NCI-H187 (cell line): ENCODE results near the gene CCPG1.
A peak's percentile ranks its signal among the peaks of the same experiment; 100 is the strongest.

Experiments
- DNase-seq, 2 experiments: peaks; one replicate each; lab custom pipeline; 2025; lab: John Stamatoyannopoulos, UW

The CCPG1 gene

GRCh38 chr15:55387027-55387426 is 21.1 kb downstream of the CCPG1 start:
- DNase-seq, result no peak

- DNase-seq, result no peak
Measured at GRCh38 chr15:55383687-55384086, 24.5 kb downstream of the CCPG1 start.

- no peak for DNase-seq
Measured at GRCh38 chr15:55381595-55381994, 26.6 kb downstream of the CCPG1 start.

- DNase-seq, result no peak
Measured at GRCh38 chr15:55379095-55379494, 29.1 kb downstream of the CCPG1 start.

GRCh38 chr15:55372701-55373440 is 35.3 kb downstream of the CCPG1 start:
- DNase-seq, result no peak

GRCh38 chr15:55366981-55367380 is 41.2 kb downstream of the CCPG1 start:
- DNase-seq, result no peak

GRCh38 chr15:55362641-55363040 is 45.5 kb downstream of the CCPG1 start:
- no peak for DNase-seq

- DNase-seq, result no peak
Measured at GRCh38 chr15:55361048-55361447, 47.1 kb downstream of the CCPG1 start.

- DNase-seq, result no peak
Measured at GRCh38 chr15:55360256-55360655, 47.9 kb downstream of the CCPG1 start.

- DNase-seq, result no peak
Measured at GRCh38 chr15:55358471-55358870, 49.7 kb downstream of the CCPG1 start.

- DNase-seq, result no peak
Measured at GRCh38 chr15:55357774-55358173, 50.4 kb downstream of the CCPG1 start.

GRCh38 chr15:55356985-55357585 is 51.1 kb downstream of the CCPG1 start:
- DNase-seq, result no peak

GRCh38 chr15:55353025-55353424 is 55.1 kb downstream of the CCPG1 start:
- no peak for DNase-seq

GRCh38 chr15:55349282-55349681 is 58.9 kb downstream of the CCPG1 start:
- DNase-seq, result no peak

- no peak for DNase-seq
Measured at GRCh38 chr15:55348281-55348778, 59.8 kb downstream of the CCPG1 start.

GRCh38 chr15:55344206-55344605 is 64.0 kb downstream of the CCPG1 start:
- DNase-seq, result no peak

- DNase-seq, result peak in 1 of 2 experiments; percentile 3
Measured at GRCh38 chr15:55343168-55343567, 65.0 kb downstream of the CCPG1 start.

- no peak for DNase-seq
Measured at GRCh38 chr15:55337160-55337559, 71.0 kb downstream of the CCPG1 start.

GRCh38 chr15:55334997-55335396 is 73.2 kb downstream of the CCPG1 start:
- DNase-seq, result no peak

GRCh38 chr15:55334371-55334770 is 73.8 kb downstream of the CCPG1 start:
- DNase-seq, result no peak

- DNase-seq, result no peak
Measured at GRCh38 chr15:55327387-55327786, 80.8 kb downstream of the CCPG1 start.

- DNase-seq, result no peak
Measured at GRCh38 chr15:55322467-55322866, 85.7 kb downstream of the CCPG1 start.

- no peak for DNase-seq
Measured at GRCh38 chr15:55320963-55321362, 87.2 kb downstream of the CCPG1 start.

GRCh38 chr15:55320238-55320550 is 88.0 kb downstream of the CCPG1 start:
- no peak for DNase-seq
